ENCODE data around the gene DPAGT1.

Gene DPAGT1

DNA sequence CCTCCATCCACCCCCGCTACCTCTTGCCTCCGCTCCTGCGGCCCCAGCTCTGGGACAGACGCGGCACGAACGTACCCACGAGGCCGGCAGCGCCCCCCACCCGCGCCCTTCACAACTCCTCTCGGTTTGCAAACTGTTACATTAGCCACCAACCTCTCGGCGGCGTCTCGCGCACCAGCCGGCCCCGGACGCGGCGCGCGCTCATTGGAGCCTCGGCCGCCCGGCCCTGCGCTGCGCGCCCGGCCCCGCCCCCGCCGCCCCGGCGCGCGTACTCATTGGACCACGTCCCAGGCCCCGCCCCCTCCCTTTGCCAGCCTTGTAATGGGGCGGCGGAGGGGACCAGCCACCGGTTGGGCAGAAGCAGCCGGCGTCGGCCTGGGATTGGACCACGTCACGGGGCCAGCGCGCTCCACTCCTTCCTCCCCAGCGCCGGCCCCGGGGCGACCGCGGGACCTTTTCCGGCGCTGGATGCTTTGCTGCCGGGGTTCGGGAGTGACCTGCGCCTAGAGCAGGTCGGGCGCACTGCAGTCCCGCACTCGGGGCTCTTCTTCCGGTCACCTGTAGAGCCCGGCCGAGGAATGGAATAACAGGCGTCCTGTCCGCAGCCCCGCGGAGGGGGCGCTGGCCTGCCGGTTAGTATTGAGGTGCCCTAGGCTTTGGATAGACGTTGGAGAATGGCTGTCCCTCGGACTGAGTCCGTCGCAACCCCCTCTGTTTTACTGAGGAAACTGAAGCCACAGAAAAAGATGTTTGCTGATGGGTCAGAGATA is 44.5 kb downstream of the DPAGT1 start, which contains the start of gene HYOU1:
TSS of gene HYOU1 (minus strand) at position 206 of the 770 bp plus-strand sequence. CDS start 1,045 bp downstream, outside the sequence.
- DNase-seq: peak; percentile 97

DNA sequence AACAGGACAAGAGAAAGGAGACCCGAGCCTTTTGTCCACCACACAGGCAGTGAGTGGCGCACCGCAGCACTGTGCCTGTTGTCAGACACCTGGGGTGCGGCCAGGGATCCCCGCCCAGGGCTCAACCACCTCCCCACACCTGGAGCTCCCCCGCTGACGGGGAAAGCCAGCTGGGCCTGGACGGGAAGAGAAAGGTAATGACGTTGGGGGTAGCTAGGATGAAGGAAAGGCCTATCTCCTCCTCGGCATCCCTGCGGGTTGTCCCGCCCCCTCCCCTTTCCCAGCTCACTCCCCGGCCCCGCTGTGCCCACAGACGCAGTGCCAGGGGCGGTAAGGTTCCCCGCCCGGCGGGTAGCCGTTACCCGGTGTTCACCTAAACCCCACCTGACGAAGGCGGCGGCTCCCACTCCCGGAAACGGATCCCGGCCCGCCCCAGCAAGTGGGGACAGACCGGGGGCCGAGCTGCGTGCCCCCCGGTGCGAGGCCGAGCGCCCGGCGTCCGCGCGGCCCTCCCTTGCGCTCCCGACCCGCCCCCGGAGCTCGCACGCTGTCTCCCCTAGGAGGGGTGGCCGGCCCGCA is 45.1 kb downstream of the DPAGT1 start:
- peak; percentile 8 for DNase-seq

DNA sequence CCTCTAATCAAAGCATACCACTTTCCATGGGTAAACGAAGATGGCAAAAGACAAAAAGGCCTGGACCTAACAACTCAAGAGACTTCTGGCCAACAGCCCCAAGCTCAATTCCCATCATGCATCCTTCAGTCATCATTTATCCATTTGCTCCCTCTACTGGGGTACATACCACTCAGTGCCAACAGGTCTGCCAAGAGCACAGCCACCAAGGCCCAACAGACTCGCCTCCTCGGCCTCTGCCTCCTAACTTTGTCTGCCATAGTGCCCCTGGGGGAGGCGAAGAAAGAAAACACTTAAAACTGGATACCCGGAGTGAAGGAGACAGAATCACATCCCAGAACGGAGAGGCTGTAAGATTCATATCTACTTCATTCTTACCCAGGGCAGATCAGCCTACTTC is 45.8 kb downstream of the DPAGT1 start:
- DNase-seq: peak; percentile 36

DNA sequence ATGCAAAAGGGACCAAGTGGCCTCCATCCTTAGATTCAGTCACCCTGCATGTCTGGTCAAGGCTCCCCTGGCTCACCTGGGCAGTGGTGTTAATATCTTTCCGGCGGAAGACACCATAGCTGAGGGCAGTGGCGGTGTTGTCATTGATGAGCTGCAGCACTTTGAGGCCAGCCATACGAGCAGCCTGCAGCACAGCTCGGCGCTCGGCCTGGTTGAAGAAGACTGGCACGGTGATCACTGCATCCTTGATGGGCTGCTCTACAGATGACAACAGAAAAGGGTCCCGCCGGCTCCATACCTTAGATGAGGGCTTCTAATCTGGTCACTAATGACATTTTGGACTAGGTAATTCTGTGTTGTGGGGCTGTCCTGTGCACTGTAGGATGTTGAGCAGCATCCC is 47.2 kb downstream of the DPAGT1 start:
- DNase-seq: no peak

DNA sequence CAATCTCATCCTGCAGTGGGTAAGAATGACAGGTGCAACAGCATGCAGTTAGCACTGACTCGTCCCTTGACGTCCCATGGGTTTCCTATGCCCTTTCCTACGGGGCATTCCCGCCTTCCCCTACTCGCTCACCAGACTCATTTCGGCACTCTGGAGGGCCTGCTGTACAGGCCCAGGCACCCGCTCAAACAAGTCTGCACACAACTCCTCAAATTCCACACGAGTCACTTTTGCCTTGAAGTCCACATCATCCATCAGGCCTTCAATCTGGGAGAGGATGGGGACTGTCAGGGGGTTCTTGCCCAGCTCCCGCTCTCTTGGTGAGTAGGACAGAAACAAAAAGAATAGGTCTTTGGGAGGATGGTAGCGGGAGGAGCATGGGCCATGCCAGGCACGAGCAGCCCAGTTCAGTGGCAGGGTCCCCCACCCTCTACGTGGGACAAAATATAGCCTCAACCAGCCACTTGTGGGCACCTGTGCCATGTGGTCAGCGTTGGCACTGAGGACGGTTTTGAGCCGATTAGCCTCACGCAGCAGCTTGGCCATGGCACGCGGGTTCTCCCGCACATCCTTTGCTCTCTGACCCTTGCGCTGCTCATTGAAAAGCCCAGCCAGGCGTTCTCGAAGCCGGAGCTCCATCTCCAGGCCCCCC is 49.4 kb downstream of the DPAGT1 start:
- DNase-seq: no peak

DNA sequence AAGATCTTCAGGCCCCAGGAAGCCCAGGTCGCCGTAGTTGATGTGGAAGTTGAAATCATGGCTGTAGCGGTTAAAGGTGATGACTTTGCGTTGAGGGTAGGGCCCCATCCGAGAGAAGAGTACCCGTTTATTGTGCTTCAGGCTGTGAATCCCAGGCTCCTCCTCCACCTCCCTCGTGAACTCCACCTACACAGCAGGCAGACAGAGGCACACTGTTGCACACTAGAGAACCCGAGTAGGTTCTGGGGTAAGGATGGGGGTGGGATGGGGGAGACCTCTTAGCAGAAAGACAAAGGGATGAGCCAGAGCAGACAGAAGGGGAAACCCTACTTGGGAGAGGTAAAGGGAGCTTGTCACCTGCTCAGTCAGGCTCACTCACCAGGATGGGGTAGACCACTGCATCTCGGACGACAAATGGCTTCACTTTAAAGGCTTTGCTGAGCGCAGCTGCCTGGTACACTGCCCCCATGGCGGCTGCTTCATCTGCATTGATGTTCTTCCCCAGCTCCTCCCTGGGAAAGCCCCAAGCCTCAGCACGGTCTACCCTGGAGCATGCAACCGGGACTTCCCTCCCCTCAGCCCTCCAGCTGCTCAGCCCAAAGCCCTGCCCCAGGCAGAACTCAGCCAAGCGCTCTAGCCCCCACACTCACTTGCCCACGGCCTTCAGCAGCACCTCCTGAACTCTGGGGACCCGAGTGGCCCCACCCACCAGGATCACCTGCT is 50.1 kb downstream of the DPAGT1 start:
- DNase-seq: no peak

DNA sequence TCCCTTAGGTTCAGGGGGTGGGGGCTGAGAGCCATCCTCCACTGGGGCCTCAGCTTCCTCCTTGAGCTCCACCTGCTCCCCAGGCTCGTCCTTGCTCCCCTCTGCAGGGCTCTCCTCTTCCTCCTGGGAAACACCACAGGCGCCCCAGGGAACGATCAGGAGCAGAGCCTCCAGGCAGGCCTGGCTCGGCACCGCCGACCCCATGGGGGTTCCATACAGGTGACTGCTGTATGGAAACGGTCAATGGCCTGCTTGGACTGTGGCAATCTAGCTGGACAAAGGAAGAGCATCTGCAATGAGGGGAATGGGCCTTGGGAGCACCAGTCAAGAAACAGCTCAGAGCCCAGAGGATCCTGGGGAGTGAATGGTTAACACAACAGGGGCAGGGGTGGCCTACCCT is 52.6 kb downstream of the DPAGT1 start:
- no peak for DNase-seq

DNA sequence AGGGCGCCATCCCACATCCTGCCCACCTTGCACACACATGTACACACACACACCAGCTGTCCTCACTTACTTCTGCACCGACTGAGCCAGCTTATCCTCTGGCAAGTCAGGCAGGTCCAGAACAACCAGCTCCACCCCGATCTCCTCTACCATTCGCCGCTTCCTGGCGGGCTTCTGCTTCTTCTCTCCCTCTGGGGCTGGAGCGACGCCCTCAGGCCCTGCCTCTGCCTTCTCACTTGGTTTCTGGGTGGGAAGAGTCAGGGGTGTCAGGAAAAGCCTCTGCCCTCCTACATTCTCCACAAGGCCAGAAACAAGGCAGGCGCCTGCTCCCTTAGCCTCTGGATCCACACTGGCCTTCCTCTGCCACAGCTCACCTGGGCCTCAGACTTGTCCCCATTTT is 53.0 kb downstream of the DPAGT1 start:
- DNase-seq: no peak

DNA sequence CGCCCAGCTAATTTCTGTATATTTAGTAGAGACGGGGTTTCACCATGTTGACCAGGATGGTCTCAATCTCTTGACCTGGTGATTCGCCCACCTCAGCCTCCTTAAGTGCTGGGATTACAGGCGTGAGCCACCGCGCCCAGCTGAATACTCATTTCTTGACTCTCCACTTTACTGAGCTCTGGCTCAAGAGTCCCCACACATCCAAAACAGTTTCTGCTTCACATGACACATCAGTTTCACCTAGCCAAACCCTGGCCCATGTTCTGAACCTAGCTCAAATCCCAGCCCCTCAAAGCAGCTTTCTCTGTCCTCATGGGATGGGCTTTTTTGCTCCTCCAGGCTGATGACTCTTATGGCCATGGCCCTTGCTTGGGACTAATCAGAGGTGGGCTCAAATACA is 54.4 kb downstream of the DPAGT1 start:
- DNase-seq: no peak

Data from fibroblast of skin of right biceps (primary cell).